Activated CD8-positive, alpha-beta memory T cell treated with anti-CD3 and anti-CD28 coated beads, Interleukin-2, amount 50 U/mL, for 1 hour (primary cell): ENCODE results near the gene ENPP5.
"Not testable (repeated sequence)": the region's sequence is repeated elsewhere in the genome, so short reads cannot be mapped to it uniquely, and the experiment has no call there.

Experiments
- DNase-seq: peaks from one replicate; pipeline ENCODE4 v3.0.0-alpha.2; 2020; ENCODE audit errors: extremely low read depth

The ENPP5 gene

DNA sequence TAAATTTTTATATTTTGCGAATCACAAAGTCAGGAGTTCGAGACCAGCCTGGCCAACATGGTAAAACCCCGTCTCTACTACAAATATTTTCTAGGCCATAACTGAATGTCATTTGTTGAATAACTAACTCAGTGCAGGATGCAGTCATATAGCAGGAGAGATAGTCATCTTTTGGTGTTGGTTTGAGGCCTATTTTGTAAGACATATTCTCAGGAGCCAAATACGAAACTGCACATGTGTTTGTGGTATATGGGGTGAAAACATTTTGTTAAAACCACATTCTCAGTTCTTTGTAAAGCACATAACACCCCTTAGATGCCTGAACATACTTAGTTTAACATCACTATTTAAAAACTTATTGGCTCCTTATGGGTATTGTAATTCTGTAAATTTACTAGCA lies 4.7 kb upstream of the ENPP5 start:
- DNase-seq, result no peak

GRCh38 chr6:46174904-46175303 lies 4.1 kb upstream of the ENPP5 start:
- no peak for DNase-seq

- no peak for DNase-seq
These were observed 1.4 kb upstream of the ENPP5 start for GRCh38 chr6:46172176-46172575.

DNA sequence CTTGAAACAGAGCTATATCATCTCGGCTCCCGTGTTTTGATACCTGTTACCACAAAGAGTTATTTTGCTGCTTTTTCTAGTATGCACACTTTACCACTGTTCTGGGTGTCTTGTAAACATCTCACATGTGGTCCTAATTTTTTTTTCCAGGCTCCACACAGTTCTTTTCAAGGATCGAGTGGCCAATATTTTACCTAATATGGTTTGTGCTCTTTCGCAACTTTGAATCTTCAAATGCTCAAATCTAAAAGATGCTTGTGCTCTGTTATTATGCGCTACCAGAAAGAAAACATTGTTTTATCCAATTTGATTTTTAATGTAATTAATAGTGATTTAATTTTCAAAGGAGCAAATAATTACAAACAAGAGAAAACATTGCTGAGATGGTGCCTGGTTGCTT lies 10.7 kb downstream of the ENPP5 start:
- no peak for DNase-seq

DNA sequence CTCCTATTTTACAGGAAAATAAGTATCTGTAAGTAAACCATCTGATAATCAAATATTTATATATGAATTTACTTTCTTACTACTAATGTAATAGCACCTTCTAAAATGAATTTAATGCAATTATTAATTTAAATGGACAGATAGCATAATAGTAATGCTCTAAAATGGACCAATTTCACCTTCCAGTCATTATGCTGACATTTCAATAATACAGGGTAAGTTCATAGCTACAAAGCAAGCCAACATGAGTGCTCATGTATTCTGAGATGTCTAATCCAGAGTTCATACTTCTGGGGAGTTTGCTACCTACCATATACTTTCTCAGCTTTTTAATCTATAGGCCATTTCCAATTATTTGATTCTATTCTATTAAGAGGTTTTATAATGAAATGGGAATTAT lies 11.6 kb downstream of the ENPP5 start:
- no peak for DNase-seq

DNA sequence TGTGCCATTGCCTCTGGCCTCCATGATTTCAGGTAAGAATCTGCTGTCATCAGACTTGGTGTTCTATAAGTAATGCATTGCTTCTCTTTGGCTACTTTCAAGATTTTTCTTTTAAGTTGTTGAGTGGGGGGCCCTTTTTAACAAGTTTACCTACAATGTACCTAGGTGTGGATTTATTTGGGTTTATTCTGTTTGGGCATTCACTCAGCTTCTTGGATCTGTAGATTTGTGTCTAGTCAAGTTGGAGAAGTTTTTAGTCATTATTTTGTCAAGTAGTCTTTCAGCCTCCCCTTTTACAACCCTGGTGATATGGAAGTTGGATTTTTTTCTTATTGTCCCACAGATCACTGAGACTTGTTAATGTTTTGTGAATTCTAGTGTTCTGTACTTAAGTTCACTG lies 14.1 kb downstream of the ENPP5 start:
- DNase-seq, result no peak

- not testable (repeated sequence) for DNase-seq
These were observed 21.7 kb downstream of the ENPP5 start for GRCh38 chr6:46149066-46149465.

- no peak for DNase-seq
These were observed 26.5 kb downstream of the ENPP5 start for GRCh38 chr6:46144270-46144669.

GRCh38 chr6:46138281-46138680 lies 32.5 kb downstream of the ENPP5 start:
- DNase-seq, result no peak

DNA sequence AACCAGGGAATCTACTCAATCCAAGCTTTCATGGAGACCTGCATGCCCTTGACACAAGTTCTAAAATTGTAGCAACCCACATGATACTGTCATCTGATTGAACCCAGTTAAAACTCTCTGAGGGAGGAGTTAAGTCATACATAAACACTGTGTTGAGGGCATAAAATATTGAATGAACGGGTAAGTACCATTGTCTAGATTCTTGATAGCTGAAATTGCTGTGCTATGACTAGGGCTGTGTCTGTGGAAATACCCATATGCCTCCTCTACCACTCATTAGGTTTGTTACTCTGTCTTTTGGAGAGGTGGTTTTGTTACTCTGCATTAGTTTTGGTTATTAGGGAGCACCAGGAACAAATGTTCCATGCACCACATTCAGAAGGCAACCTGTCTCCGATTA lies 33.4 kb downstream of the ENPP5 start:
- no peak for DNase-seq

DNA sequence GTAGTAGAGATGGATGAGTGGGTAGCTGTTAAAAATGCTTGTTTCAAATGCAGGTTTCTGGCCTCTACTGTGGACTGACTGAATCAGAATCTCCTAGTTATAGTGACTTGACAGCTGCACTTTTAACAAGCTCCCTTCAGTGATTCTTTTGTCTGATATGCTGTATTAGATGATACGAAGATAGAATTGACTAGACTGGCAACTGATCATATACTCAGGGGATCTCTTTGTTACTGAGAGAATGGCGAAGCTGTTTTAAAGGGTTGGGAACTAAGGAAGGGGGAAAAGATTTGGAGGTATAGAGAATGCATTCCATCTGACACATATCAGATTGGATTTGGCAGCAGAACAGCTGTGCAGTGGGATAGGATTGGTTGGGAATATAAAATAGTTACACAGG lies 33.9 kb downstream of the ENPP5 start:
- DNase-seq, result no peak

- DNase-seq, result no peak
These were observed 35.6 kb downstream of the ENPP5 start for GRCh38 chr6:46135176-46135575.

GRCh38 chr6:46134216-46134615 lies 36.6 kb downstream of the ENPP5 start:
- DNase-seq, result no peak

DNA sequence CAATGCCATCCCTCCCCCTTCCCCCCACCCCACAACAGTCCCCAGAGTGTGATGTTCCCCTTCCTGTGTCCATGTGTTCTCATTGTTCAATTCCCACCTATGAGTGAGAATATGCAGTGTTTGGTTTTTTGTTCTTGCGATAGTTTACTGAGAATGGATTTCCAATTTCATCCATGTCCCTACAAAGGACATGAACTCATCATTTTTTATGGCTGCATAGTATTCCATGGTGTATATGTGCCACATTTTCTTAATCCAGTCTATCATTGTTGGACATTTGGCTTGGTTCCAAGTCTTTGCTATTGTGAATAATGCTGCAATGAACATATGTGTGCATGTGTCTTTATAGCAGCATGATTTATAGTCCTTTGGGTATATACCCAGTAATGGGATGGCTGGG lies 39.5 kb downstream of the ENPP5 start:
- not testable (repeated sequence) for DNase-seq

DNA sequence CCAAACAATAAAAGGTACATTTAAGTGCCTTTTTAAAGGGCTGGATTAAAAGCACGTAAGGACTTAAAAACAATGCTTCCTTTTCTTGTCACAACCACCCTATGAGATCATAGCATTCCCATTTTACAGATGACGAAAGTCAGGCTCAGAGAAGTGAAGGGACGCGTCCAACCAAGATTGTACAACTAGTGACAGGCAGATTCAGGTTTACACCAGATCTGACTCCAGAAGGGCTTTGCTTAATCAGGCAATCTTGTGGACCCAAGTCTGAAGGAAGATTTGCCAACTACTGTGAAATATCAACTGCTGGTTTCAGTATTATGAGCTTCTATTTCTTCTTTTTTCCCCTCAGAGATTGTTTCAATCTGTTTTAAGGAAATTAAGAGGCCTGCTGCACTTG lies 40.1 kb downstream of the ENPP5 start:
- no peak for DNase-seq

- peak; percentile 64 for DNase-seq
These were observed 40.9 kb downstream of the ENPP5 start, which contains the start of gene ENPP4 for GRCh38 chr6:46129629-46130511. Gene ENPP4 (plus strand): TSS chr6:46129989. CDS start chr6:46139584, 9,595 bp downstream.

DNA sequence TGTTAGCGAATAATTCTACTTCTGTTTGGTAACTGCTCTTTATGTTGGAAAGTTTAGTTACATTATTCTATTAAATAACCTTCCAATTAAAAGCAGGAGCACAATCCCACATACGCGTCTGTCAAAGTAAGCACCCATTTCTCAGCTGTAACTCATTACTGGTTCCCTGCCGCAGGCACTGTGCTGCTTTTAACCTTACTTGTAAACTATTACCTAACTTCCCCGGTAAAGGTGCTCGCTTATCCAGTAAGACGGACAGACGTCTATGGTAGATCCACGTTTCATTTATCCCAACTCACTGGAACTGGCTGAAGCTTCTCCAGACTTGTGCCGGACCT lies 41.5 kb downstream of the ENPP5 start:
- DNase-seq, result no peak

GRCh38 chr6:46128476-46128875 lies 42.3 kb downstream of the ENPP5 start:
- DNase-seq, result no peak

GRCh38 chr6:46119679-46120078 lies 51.1 kb downstream of the ENPP5 start:
- not testable (repeated sequence) for DNase-seq

GRCh38 chr6:46118836-46119235 lies 51.9 kb downstream of the ENPP5 start:
- DNase-seq, result no peak

DNA sequence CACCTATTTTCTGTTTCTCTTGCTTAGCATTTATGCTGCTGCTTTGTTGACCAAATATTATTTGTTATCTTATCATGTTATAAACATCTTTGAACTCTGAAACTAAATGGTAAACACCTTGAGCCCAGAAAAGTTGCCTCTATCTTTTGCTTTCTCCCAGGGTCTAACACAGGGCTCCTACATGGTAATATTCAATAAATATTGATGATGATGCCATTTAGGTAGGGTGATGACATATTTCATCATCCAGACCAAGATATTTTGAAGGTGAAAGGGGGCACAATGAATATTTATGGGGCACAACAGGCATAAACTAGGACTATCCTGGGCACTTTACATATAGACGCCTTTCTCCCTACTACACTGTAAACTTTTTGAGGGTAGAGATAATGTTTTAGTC lies 52.6 kb downstream of the ENPP5 start:
- DNase-seq, result no peak

- DNase-seq, result no peak
These were observed 54.5 kb downstream of the ENPP5 start for GRCh38 chr6:46116289-46116688.

- DNase-seq, result no peak
These were observed 55.1 kb downstream of the ENPP5 start for GRCh38 chr6:46115634-46116033.

DNA sequence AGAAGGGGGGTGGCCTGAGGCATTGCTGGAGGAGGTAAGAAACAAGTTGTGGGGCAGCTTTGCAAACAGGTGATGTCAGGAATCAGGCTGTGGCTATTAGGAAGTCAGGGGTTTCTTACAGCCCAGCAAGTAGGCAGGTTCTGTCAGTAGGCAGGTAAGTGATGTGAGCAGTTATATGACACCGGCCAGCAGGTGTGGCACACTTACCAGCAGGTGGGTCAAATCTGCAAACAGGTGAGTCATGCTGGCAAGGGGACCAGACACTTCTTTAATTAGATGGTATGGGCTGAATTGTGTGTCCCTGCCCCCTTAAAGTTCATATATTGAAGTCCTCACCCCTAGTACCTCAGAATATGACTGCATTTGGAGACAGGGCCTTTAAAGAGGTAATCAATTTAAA lies 57.4 kb downstream of the ENPP5 start:
- no peak for DNase-seq
